Ectodermal cell (in vitro differentiated cells): Measurements from ENCODE around the gene GATB.

Source experiments
- H3K27ac ChIP-seq: 2 replicates; pipeline ENCODE4 v1.7.0; 2013; ENCODE audit warnings: mild to moderate bottlenecking, low read depth, low read length; ENCODE audit not compliant: insufficient read depth, poor library complexity, severe bottlenecking
- H3K27me3 ChIP-seq: 2 replicates; pipeline ENCODE4 v1.7.0; 2013; ENCODE audit warnings: mild to moderate bottlenecking, low read length; ENCODE audit not compliant: insufficient read depth, control insufficient read depth, poor library complexity, severe bottlenecking
- H3K36me3 ChIP-seq: one replicate; pipeline ENCODE4 v1.7.0; 2013; ENCODE audit warnings: low read length; ENCODE audit not compliant: control insufficient read depth, insufficient read depth
- H3K4me1 ChIP-seq: one replicate; pipeline ENCODE4 v1.7.0; 2013; ENCODE audit warnings: low read length; ENCODE audit not compliant: control insufficient read depth, insufficient read depth
- H3K4me3 ChIP-seq: 2 replicates; pipeline ENCODE4 v1.7.0; 2013; ENCODE audit warnings: low read depth, low read length, control low read depth; ENCODE audit not compliant: insufficient read depth
- H3K9me3 ChIP-seq: 2 replicates; pipeline ENCODE4 v1.7.0; 2013; ENCODE audit warnings: mild to moderate bottlenecking, low read length, moderate library complexity; ENCODE audit not compliant: control insufficient read depth
- WGBS, 2 experiments: methylation state at CpG; one replicate each; pipeline ENCODE4 v1.1.7; 2013; ENCODE audit warnings: missing lambda C conversion rate in 2 of 2; 5-methylcytosine and 5-hydroxymethylcytosine counted together

GATB gene

GRCh38 chr4:151658959-151659600, 101.7 kb downstream of the GATB start:
- H3K4me1 ChIP-seq = no peaks in the 10 kb centered on the region
- no peak overlapping the region for H3K27ac ChIP-seq
- H3K4me3 ChIP-seq = no peak overlapping the region
- no peaks in the 10 kb centered on the region for H3K27me3 ChIP-seq
- H3K9me3 ChIP-seq = no peaks in the 10 kb centered on the region
- H3K36me3 ChIP-seq = no peaks in the 10 kb centered on the region

DNA sequence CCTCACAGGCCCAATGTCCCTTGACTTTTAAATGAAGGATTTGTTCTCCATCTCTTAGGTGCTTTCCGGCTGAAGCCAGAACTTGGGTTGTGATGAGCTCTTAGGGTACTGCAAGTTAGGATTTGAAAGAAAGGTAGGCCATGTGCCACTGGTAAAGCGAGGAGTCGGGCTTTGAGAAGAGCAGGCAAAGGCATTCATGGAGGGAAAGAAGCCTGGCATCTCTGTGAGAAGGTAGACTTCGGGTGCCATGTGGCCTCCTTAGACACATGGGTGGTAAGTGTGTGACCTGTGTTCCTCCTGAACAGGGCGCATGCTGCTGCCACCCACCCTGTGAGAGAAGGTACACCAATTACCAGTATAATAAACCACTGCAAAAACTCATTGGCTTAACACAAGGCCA, 102.9 kb downstream of the GATB start:
- 92 to 93% methylated on average over 4 to 5 of the region's 5 CpGs for WGBS, 2 experiments
- Histone ChIP-seq H3K9me3 (no peaks in the 10 kb centered on the region), H3K36me3 (no peaks in the 10 kb centered on the region), H3K27me3 (no peaks in the 10 kb centered on the region), H3K4me1 (no peaks in the 10 kb centered on the region), H3K27ac (no peak overlapping the region), H3K4me3 (no peak overlapping the region)

GRCh38 chr4:151656058-151656457, 104.7 kb downstream of the GATB start:
- Histone ChIP-seq H3K4me3 (no peak overlapping the region), H3K4me1 (no peaks in the 10 kb centered on the region), H3K27ac (no peak overlapping the region), H3K9me3 (no peaks in the 10 kb centered on the region), H3K36me3 (no peaks in the 10 kb centered on the region), H3K27me3 (no peaks in the 10 kb centered on the region)
- 88 to 89% methylated on average over 8 of the region's 8 CpGs for WGBS, 2 experiments

- WGBS, 2 experiments = 95 to 96% methylated on average over 7 of the region's 7 CpGs
- H3K36me3 ChIP-seq = no peaks in the 10 kb centered on the region
Measured at GRCh38 chr4:151653548-151653918, 107.3 kb downstream of the GATB start.

DNA sequence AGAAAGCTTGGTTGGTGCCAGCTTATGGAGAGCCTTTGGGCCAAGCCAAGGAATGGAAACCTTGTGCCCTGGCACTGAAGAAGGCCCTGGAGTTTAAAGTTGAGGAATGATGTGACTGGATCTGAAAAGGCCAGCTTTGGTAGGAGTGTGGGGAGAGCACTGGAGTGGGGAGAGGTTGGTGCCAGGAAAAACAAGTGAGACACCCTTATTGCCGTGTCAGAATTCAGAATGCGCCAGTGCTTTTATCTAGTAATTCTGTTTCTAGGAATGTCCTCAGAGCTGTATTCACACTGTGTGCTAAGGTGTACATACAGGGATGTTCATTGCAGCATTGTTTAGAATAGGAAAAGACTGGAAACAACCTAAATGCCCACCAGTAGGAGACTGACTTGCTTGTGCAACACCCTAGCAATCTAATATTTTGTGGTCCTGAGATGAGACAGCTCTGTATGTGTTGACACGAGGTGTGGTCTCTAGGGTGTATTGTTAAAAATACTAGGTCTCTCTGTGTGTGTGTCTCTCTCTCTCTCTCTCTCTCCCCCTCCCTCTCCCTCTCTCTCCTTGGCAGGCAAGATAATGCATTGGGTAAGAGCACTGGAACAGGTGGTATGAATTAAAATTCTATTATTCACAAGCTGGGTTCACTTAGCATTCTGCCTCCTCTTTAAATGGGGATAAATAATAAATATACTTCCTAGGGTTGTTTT, 107.8 kb downstream of the GATB start:
- Histone ChIP-seq H3K4me1 (no peaks in the 10 kb centered on the region), H3K9me3 (no peaks in the 10 kb centered on the region), H3K36me3 (no peaks in the 10 kb centered on the region), H3K27ac (no peak overlapping the region), H3K27me3 (no peaks in the 10 kb centered on the region), H3K4me3 (no peak overlapping the region)
- 95 to 99% methylated on average over 2 to 3 of the region's 3 CpGs for WGBS, 2 experiments

More at GRCh38 chr4:151653548-151653918, 107.3 kb downstream of the GATB start:
- Histone ChIP-seq H3K27me3 (no peaks in the 10 kb centered on the region), H3K27ac (no peak overlapping the region), H3K4me3 (no peak overlapping the region), H3K9me3 (no peaks in the 10 kb centered on the region), H3K4me1 (no peaks in the 10 kb centered on the region)

DNA sequence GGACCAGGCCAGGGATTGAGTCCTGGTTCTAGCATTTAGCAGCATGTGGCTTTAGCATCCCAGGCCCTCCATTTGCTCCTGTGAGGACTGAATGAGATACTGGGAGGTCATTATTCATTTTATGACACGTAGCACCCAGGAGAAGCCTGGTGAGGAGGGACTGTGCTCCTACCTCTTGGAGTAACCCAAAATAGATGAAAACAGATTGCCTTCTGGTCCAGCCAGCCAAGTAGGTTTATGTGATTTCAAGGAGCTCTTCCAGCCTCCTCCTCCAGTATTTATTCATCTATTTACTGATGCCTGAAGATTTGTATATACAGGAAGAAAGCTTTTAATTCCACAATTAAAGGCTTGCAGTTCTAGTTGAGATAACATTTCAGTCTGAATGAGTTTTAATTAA, 109.3 kb downstream of the GATB start:
- Histone ChIP-seq H3K9me3 (no peaks in the 10 kb centered on the region), H3K27me3 (no peaks in the 10 kb centered on the region), H3K36me3 (no peaks in the 10 kb centered on the region), H3K4me3 (no peak overlapping the region), H3K27ac (no peak overlapping the region), H3K4me1 (no peaks in the 10 kb centered on the region)
- 94 to 95% methylated on average over 1 of the region's 1 CpG for WGBS, 2 experiments

GRCh38 chr4:151649479-151649878, 111.3 kb downstream of the GATB start:
- no peak overlapping the region for H3K4me3 ChIP-seq
- H3K27me3 ChIP-seq = no peaks in the 10 kb centered on the region
- H3K36me3 ChIP-seq = no peaks in the 10 kb centered on the region
- no peaks in the 10 kb centered on the region for H3K4me1 ChIP-seq
- no peaks in the 10 kb centered on the region for H3K9me3 ChIP-seq
- 93 to 94% methylated on average over 13 of the region's 13 CpGs for WGBS, 2 experiments
- H3K27ac ChIP-seq = no peak overlapping the region

DNA sequence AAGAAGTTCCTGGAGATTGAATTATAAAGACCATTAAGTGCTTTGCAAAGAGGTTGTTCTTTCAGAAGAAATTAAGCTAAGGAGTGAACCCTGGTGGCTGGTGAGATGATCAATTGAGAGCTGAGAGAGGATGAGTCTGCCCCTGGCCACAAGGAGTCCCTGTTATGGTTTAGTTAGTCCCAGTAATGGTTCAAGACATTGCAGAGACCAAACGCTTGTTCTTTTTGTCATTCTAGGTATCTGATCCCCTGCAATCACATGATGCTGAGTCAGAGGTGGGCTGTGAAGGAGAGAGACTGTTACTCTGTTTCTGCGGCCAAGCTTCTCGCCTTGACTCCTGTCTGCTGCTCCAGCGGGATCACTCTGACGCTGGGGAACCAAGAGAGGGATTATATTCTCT, 114.5 kb downstream of the GATB start:
- no peaks in the 10 kb centered on the region for H3K9me3 ChIP-seq
- no peaks in the 10 kb centered on the region for H3K27me3 ChIP-seq
- H3K36me3 ChIP-seq = no peaks in the 10 kb centered on the region
- 86 to 89% methylated on average over 5 of the region's 5 CpGs for WGBS, 2 experiments
- no peak overlapping the region for H3K27ac ChIP-seq
- no peak overlapping the region for H3K4me3 ChIP-seq
- H3K4me1 ChIP-seq = no peaks in the 10 kb centered on the region

GRCh38 chr4:151644622-151645021, 116.2 kb downstream of the GATB start:
- no peak overlapping the region for H3K27ac ChIP-seq
- no peaks in the 10 kb centered on the region for H3K27me3 ChIP-seq
- H3K36me3 ChIP-seq = no peaks in the 10 kb centered on the region
- WGBS, 2 experiments = 32% methylated on average over 3 of the region's 3 CpGs
- H3K4me3 ChIP-seq = no peak overlapping the region
- no peaks in the 10 kb centered on the region for H3K4me1 ChIP-seq
- no peaks in the 10 kb centered on the region for H3K9me3 ChIP-seq

DNA sequence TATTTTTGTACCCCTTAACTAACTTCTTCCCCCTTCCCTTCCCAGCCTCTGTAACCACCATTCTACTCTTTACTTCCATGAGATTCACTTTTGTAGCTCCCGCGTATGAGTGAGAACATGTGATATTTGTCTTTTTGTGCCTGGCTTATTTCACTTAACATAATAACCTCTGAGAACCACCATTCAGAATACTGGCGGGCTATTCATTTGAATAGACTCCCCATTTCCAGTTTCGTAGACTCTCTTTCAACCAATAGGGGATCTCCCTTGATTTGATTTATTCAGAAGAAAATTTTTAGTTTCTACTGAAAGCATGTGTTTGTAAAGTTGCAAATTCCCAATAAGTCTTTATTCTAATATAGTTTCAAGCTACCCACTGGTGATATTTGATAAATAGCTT, 117.2 kb downstream of the GATB start:
- Histone ChIP-seq H3K27ac (no peak overlapping the region), H3K27me3 (no peaks in the 10 kb centered on the region), H3K36me3 (no peaks in the 10 kb centered on the region), H3K4me3 (no peak overlapping the region), H3K9me3 (no peaks in the 10 kb centered on the region), H3K4me1 (no peaks in the 10 kb centered on the region)
- WGBS, 2 experiments = 99 to 100% methylated on average over 3 to 4 of the region's 4 CpGs
